Astrocyte (in vitro differentiated cells and primary cell): ENCODE measurements around the gene TMEM234. TPM values are rescaled to one million over a fixed set of nuclear protein-coding genes. Genes with fewer than 3 reads are reported as not detected.

Experiments used
- DNase-seq: peaks from one replicate; pipeline ENCODE4 v3.0.0-alpha.2; 2010; ENCODE audit warnings: low read depth
- FAIRE-seq: peaks from 2 replicates; lab custom pipeline; 2011; peaks lifted over from hg19 to GRCh38; lab: Jason Lieb, UNC
- H2AFZ ChIP-seq: 2 replicates; pipeline ENCODE4 v1.6.0; 2012; ENCODE audit warnings: low read depth, low read length, inconsistent platforms
- H3K27ac ChIP-seq: 2 replicates; pipeline ENCODE4 v1.5.1; 2011; ENCODE audit warnings: low read depth, low read length, inconsistent platforms
- H3K27me3 ChIP-seq: 2 replicates; pipeline ENCODE4 v1.6.0; 2011; ENCODE audit warnings: low read length, inconsistent platforms; ENCODE audit not compliant: insufficient read depth
- H3K36me3 ChIP-seq: 2 replicates; pipeline ENCODE4 v1.5.1; 2011; ENCODE audit warnings: low read length, inconsistent platforms; ENCODE audit not compliant: insufficient read depth
- H3K4me1 ChIP-seq: 2 replicates; pipeline ENCODE4 v1.5.1; 2011; ENCODE audit warnings: low read length, inconsistent platforms; ENCODE audit not compliant: insufficient read depth
- H3K4me2 ChIP-seq: 2 replicates; pipeline ENCODE4 v1.6.0; 2012; ENCODE audit warnings: low read length, inconsistent platforms
- H3K4me3 ChIP-seq: 2 replicates; pipeline ENCODE4 v1.5.1; 2011; ENCODE audit warnings: low read depth, mild to moderate bottlenecking, low read length, inconsistent platforms; ENCODE audit not compliant: insufficient read depth
- H3K79me2 ChIP-seq: 2 replicates; pipeline ENCODE4 v1.6.0; 2012; ENCODE audit warnings: mild to moderate bottlenecking, low read length, inconsistent platforms; ENCODE audit not compliant: insufficient read depth
- H3K9ac ChIP-seq: 2 replicates; pipeline ENCODE4 v1.6.0; 2012; ENCODE audit warnings: mild to moderate bottlenecking, low read length, inconsistent platforms
- H3K9me3 ChIP-seq: 2 replicates; pipeline ENCODE4 v1.5.1; 2012; ENCODE audit warnings: low read depth, mild to moderate bottlenecking, low read length, inconsistent platforms; ENCODE audit not compliant: insufficient read depth
- H4K20me1 ChIP-seq: 2 replicates; pipeline ENCODE4 v1.6.0; 2012; ENCODE audit warnings: low read length, inconsistent platforms; ENCODE audit not compliant: insufficient read depth
- H3K27ac Mint-ChIP-seq: one replicate; pipeline ENCODE4 v1.8.0; 2021; ENCODE audit warnings: mild to moderate bottlenecking, mixed read lengths; ENCODE audit not compliant: unreplicated experiment
- H3K27me3 Mint-ChIP-seq: one replicate; pipeline ENCODE4 v1.8.0; 2021; ENCODE audit warnings: low read depth, mixed read lengths; ENCODE audit not compliant: unreplicated experiment
- H3K36me3 Mint-ChIP-seq: one replicate; pipeline ENCODE4 v1.8.0; 2021; ENCODE audit warnings: low read depth, mixed read lengths; ENCODE audit not compliant: unreplicated experiment
- H3K4me1 Mint-ChIP-seq: one replicate; pipeline ENCODE4 v1.8.0; 2021; ENCODE audit warnings: low read depth, mixed read lengths; ENCODE audit not compliant: unreplicated experiment
- H3K4me3 Mint-ChIP-seq: one replicate; pipeline ENCODE4 v1.8.0; 2021; ENCODE audit warnings: mild to moderate bottlenecking, moderate library complexity, mixed read lengths; ENCODE audit not compliant: unreplicated experiment
- H3K9me3 Mint-ChIP-seq: one replicate; pipeline ENCODE4 v1.8.0; 2021; ENCODE audit warnings: mild to moderate bottlenecking, mixed read lengths; ENCODE audit not compliant: unreplicated experiment
- EZH2 ChIP-seq: IDR thresholded peaks from 2 replicates; pipeline ENCODE4 v1.6.1; 2012; ENCODE audit warnings: mild to moderate bottlenecking, low read length, inconsistent platforms; ENCODE audit not compliant: insufficient read depth
- total RNA-seq: library from RNA; stranded (reverse); gene quantifications from 2 replicates; pipeline ENCODE4 v1.2.1, GENCODE V29; 2021
- TF ChIP-seq, protein P1 (sequence below): IDR thresholded peaks from 2 replicates; pipeline ENCODE4 v1.5.1; 2011; ENCODE audit warnings: low read depth, mild to moderate bottlenecking, inconsistent platforms, low read length, moderate library complexity; ENCODE audit not compliant: insufficient read depth

Gene TMEM234
- total RNA-seq, 1 donor from 2014 or later, result 17.3 TPM

DNA sequence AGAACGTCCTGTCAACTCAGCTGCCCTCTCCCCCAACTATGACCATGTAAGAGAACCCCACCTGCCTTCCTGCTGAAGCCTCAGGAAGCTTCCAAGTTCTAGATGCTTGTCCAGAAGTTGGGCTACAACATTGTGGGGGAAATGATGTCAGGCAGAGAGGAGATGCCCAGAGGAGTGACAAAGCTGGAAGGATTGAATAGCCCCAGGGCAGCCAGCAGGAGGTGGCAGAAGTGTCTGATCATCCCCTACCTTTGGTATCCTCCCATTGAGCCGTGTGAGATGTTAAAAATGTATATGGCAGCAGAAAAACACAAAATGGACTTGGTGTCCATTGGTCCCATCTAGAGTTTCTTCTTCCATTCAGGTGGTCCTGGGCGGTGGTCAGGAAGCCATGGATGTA lies 6.6 kb upstream of the TMEM234 start:
- peaks cover 13% of the 10 kb centered on the region for H4K20me1 ChIP-seq
- TF ChIP-seq, protein P1, sequence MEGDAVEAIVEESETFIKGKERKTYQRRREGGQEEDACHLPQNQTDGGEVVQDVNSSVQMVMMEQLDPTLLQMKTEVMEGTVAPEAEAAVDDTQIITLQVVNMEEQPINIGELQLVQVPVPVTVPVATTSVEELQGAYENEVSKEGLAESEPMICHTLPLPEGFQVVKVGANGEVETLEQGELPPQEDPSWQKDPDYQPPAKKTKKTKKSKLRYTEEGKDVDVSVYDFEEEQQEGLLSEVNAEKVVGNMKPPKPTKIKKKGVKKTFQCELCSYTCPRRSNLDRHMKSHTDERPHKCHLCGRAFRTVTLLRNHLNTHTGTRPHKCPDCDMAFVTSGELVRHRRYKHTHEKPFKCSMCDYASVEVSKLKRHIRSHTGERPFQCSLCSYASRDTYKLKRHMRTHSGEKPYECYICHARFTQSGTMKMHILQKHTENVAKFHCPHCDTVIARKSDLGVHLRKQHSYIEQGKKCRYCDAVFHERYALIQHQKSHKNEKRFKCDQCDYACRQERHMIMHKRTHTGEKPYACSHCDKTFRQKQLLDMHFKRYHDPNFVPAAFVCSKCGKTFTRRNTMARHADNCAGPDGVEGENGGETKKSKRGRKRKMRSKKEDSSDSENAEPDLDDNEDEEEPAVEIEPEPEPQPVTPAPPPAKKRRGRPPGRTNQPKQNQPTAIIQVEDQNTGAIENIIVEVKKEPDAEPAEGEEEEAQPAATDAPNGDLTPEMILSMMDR, result no peak
- no peaks in the 10 kb centered on the region for H3K4me1 ChIP-seq
- H3K4me3 ChIP-seq, result no peak overlapping the region
- H3K9me3 ChIP-seq, result no peaks in the 10 kb centered on the region
- peaks cover 30% of the 10 kb centered on the region for H3K36me3 Mint-ChIP-seq
- H3K27me3 Mint-ChIP-seq, result no peaks in the 10 kb centered on the region
- H3K27ac Mint-ChIP-seq, result peak overlapping the region; percentile 42
- no peak overlapping the region for H3K4me2 ChIP-seq
- no peaks in the 10 kb centered on the region for H3K27me3 ChIP-seq
- H2AFZ ChIP-seq, result no peak overlapping the region
- no peak for FAIRE-seq
- no peak overlapping the region for H3K4me3 Mint-ChIP-seq
- H3K79me2 ChIP-seq, result peaks cover 15% of the 10 kb centered on the region
- H3K9ac ChIP-seq, result no peak overlapping the region
- no peaks in the 10 kb centered on the region for H3K9me3 Mint-ChIP-seq
- H3K4me1 Mint-ChIP-seq, result peaks cover 4% of the 10 kb centered on the region
- no peak overlapping the region for H3K27ac ChIP-seq
- H3K36me3 ChIP-seq, result peaks cover 44% of the 10 kb centered on the region
- DNase-seq, result no peak

DNA sequence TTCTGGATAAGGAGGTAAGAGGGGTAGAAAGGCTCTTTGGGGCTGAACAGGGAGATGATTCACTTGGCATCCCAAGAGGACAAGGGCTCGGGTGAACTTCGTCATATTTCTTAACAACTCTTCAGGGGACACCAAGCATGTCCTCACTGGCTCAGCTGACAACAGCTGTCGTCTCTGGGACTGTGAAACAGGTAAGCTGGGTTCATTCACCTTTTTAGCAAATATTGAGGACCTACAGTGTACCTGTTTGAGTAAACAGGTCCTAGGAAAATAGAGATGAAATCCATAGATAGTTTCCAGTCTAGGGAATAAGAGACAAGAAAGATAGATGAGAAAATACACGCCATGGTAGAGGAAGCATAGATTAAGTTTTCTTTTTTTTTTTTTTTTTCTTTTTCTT lies 2.1 kb upstream of the TMEM234 start:
- no peak for TF ChIP-seq EZH2
- TF ChIP-seq, protein P1, result no peak
- H3K36me3 Mint-ChIP-seq, result peaks cover 28% of the 10 kb centered on the region
- H3K9me3 Mint-ChIP-seq, result no peaks in the 10 kb centered on the region
- H3K4me2 ChIP-seq, result peak overlapping the region; percentile 97
- peak overlapping the region; percentile 98 for H3K4me3 Mint-ChIP-seq
- H3K4me1 ChIP-seq, result peaks cover 19% of the 10 kb centered on the region
- no peak for DNase-seq
- no peaks in the 10 kb centered on the region for H3K27me3 Mint-ChIP-seq
- H3K27me3 ChIP-seq, result no peaks in the 10 kb centered on the region
- peaks cover 16% of the 10 kb centered on the region for H4K20me1 ChIP-seq
- peaks cover 53% of the 10 kb centered on the region for H3K79me2 ChIP-seq
- no peak overlapping the region for H3K27ac ChIP-seq
- no peak overlapping the region for H3K4me3 ChIP-seq
- peaks cover 33% of the 10 kb centered on the region for H3K36me3 ChIP-seq
- peaks cover 11% of the 10 kb centered on the region for H3K4me1 Mint-ChIP-seq
- peak overlapping the region; percentile 100 for H3K9ac ChIP-seq
- H3K27ac Mint-ChIP-seq, result no peak overlapping the region
- no peaks in the 10 kb centered on the region for H3K9me3 ChIP-seq
- no peak for FAIRE-seq
- H2AFZ ChIP-seq, result no peak overlapping the region

DNA sequence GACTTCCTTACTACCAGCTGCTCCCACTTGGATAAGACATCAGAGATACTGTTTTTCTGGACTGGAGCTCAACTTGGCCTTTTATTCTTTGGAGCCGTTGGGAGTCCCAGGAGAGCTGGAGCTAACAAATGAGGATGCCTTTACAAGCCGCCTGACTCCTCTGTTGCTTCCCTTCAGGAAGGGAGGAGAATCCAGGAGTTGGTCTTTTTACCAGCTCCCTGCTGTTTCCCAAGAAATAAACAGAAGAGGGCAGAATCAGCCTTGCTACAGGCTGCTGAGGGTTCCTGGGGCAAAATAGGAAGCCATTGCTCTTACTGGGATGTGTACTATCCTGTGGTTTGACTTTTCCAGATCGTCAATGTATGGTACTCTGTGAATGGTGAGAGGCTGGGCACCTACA lies 1.5 kb upstream of the TMEM234 start:
- H3K36me3 Mint-ChIP-seq, result peaks cover 26% of the 10 kb centered on the region
- Histone ChIP-seq H3K36me3 (peaks cover 31% of the 10 kb centered on the region), H4K20me1 (peaks cover 16% of the 10 kb centered on the region), H3K9me3 (no peaks in the 10 kb centered on the region), H3K27me3 (no peaks in the 10 kb centered on the region), H3K27ac (no peak overlapping the region), H3K9ac (peak overlapping the region; percentile 100), H3K79me2 (peaks cover 56% of the 10 kb centered on the region), H2AFZ (no peak overlapping the region), H3K4me1 (peaks cover 19% of the 10 kb centered on the region), H3K4me3 (peak overlapping the region; percentile 3), H3K4me2 (peak overlapping the region; percentile 97)
- no peak for FAIRE-seq
- H3K27ac Mint-ChIP-seq, result peak overlapping the region; percentile 87
- peaks cover 12% of the 10 kb centered on the region for H3K4me1 Mint-ChIP-seq
- no peaks in the 10 kb centered on the region for H3K9me3 Mint-ChIP-seq
- no peak for DNase-seq
- H3K27me3 Mint-ChIP-seq, result no peaks in the 10 kb centered on the region
- peak overlapping the region; percentile 98 for H3K4me3 Mint-ChIP-seq
- TF ChIP-seq, protein P1, result no peak
- no peak for TF ChIP-seq EZH2
